ENCODE data around the gene COL6A2. TPM values are rescaled to one million over a fixed set of nuclear protein-coding genes. Genes with fewer than 3 reads are reported as not detected.

COL6A2 gene
- polyA plus RNA-seq, 2 of the 4 experiments (the other 2 are of a cell fraction), result 2.3 to 13.1 TPM

DNA sequence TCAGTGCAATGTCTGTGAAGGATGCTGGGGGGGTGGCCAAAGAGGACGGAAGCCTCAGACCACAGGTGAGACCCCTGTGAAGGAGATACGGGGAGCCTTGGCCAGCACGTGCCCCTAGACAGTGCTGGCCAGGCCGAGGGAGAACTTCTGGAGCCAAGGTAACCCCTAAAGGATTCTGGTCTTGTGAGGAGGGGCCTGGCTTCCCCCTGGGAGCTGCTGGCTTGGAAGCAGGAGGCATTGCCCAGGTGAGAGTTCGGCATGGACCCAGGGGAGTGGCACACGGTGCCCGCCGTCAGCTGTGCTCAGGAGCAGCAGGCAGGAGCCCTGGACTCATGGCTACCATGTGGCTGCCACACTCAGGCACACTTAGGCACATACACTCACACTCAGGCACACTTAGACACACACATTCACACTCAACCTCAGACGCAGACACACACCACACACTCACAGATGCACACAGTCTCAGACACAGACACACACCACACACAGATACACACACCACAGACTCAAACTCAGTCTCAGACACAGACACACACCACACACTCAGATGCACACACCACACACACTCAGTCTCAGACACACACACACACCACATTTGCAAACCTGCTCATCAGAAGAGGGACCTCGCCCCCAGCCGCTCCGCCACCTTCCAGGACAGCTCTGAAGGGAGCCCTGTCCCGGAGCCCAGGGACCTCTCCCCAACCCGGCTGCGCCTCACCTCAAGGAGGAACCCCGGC, 1.1 kb upstream of the COL6A2 start:
- 75% methylated on average over 4 of the region's 16 CpGs for WGBS (ENCODE audit: missing lambda C conversion rate)
- no peak for ATAC-seq
- DNase-seq (ENCODE audit: low read depth in 1 of 2, low spot score in 1 of 2), result no peak
- Histone ChIP-seq H3K9me3 (no peaks in the 10 kb centered on the region), H3K4me3 (no peak overlapping the region), H3K4me2 (no peak overlapping the region; the same call in 2 of the 3 replicates), H3K27ac (peak overlapping the region in 1 of 2 experiments; percentile 90; a peak in 1 of 6 replicates), H3K4me1 (no peaks in the 10 kb centered on the region)
- CTCF ChIA-PET, result interaction anchor here (0.8 to 2.6 kb wide), 6 partner anchors 23 to 126 kb away, joined by 3 to 19 read pairs (median 4); no protein-coding TSS in a partner anchor
- no peak for TF ChIP-seq FOSL2 (IDR thresholded peaks at IDR 0.05)
- no peak for TF ChIP-seq FOSL2 (CRISPR knock-in tag; IDR thresholded peaks at IDR 0.05)
- no peak for TF ChIP-seq RFX5 (IDR thresholded peaks at IDR 0.05)
- TF ChIP-seq, protein P1, sequence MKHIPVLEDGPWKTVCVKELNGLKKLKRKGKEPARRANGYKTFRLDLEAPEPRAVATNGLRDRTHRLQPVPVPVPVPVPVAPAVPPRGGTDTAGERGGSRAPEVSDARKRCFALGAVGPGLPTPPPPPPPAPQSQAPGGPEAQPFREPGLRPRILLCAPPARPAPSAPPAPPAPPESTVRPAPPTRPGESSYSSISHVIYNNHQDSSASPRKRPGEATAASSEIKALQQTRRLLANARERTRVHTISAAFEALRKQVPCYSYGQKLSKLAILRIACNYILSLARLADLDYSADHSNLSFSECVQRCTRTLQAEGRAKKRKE (CRISPR knock-in tag; IDR thresholded peaks at IDR 0.05; ENCODE audit: low read depth), result no peak
- TF ChIP-seq, protein P2, sequence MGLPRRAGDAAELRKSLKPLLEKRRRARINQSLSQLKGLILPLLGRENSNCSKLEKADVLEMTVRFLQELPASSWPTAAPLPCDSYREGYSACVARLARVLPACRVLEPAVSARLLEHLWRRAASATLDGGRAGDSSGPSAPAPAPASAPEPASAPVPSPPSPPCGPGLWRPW (IDR thresholded peaks at IDR 0.05), result no peak
- TF ChIP-seq, protein P3, sequence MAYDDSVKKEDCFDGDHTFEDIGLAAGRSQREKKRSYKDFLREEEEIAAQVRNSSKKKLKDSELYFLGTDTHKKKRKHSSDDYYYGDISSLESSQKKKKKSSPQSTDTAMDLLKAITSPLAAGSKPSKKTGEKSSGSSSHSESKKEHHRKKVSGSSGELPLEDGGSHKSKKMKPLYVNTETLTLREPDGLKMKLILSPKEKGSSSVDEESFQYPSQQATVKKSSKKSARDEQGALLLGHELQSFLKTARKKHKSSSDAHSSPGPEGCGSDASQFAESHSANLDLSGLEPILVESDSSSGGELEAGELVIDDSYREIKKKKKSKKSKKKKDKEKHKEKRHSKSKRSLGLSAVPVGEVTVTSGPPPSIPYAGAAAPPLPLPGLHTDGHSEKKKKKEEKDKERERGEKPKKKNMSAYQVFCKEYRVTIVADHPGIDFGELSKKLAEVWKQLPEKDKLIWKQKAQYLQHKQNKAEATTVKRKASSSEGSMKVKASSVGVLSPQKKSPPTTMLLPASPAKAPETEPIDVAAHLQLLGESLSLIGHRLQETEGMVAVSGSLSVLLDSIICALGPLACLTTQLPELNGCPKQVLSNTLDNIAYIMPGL (CRISPR knock-in tag; IDR thresholded peaks at IDR 0.05; ENCODE audit: borderline replicate concordance), result no peak
- no peak for TF ChIP-seq NFE2L2 (conservative IDR thresholded peaks at IDR 0.05; ENCODE audit: low read length)
- TF ChIP-seq GATA3 (IDR thresholded peaks at IDR 0.05; ENCODE audit: borderline replicate concordance), result no peak
- TF ChIP-seq CHD2 (IDR thresholded peaks at IDR 0.05; ENCODE audit: low read length, partially characterized antibody), result no peak
- TF ChIP-seq MAZ (IDR thresholded peaks at IDR 0.05; ENCODE audit: borderline replicate concordance, low read depth, low read length), result no peak
- no peak for TF ChIP-seq KDM5A (IDR thresholded peaks at IDR 0.05)
- no peak for TF ChIP-seq JUN (IDR thresholded peaks at IDR 0.05)
- no peak for TF ChIP-seq PHF8 (IDR thresholded peaks at IDR 0.05; ENCODE audit: borderline replicate concordance, low read depth)
- TF ChIP-seq FOSB (CRISPR knock-in tag; IDR thresholded peaks at IDR 0.05), result no peak
- no peak for TF ChIP-seq RARB (CRISPR knock-in tag; IDR thresholded peaks at IDR 0.05)
- TF ChIP-seq CHD4 (IDR thresholded peaks at IDR 0.05; ENCODE audit: borderline replicate concordance), result no peak
- TF ChIP-seq KDM1A (IDR thresholded peaks at IDR 0.05; ENCODE audit: low read depth), result no peak
- POLR2A ChIA-PET, result no interaction called here
- FAIRE-seq, result no peak

DNA sequence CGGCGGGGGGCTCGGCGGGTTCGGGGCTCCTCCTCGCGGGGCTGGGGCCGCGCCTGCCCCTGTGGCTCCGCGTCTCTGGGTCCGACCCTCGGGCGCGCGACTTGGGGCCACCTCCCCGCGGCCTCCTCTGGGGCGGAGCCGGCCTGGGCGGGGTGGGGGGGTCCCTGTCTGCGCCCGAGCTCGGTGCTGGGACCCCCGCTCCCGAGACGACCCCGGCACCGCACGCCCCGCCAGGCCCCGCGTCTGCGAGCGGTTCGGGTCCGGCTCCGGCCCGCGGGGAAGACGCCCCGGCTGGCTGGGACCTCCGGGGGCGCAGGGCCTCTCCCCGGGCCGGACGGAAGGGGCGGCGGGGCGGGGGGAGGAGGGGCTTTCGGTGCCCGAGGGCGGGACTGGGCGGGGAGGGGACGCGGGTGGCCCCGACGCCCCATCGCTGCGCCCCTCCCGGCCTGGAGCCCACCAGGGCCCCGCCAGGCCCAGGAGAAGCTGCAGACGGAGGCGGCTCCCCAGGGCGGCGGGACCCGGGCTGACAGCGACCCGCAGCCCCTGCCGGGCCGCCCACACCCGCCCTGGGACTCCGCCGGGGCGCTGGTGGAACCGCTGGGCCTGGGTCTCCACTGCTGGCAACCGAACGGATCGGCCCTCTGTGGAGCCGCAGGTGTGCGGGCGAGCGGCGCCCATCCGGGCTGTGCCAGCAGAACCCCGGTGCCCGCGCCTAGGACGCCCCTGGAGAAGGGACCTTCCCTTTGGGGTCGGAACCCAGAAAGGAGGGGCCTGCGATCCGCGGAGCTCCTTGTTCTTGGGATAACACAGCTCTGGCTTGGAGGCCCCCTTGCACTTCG, 610 bp downstream of the COL6A2 start:
- DNase-seq (ENCODE audit: low read depth in 1 of 2, low spot score in 1 of 2), result no peak
- no peak for TF ChIP-seq GATA3 (IDR thresholded peaks at IDR 0.05; ENCODE audit: borderline replicate concordance)
- TF ChIP-seq, protein P4, sequence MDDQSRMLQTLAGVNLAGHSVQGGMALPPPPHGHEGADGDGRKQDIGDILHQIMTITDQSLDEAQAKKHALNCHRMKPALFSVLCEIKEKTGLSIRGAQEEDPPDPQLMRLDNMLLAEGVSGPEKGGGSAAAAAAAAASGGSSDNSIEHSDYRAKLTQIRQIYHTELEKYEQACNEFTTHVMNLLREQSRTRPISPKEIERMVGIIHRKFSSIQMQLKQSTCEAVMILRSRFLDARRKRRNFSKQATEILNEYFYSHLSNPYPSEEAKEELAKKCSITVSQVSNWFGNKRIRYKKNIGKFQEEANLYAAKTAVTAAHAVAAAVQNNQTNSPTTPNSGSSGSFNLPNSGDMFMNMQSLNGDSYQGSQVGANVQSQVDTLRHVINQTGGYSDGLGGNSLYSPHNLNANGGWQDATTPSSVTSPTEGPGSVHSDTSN (IDR thresholded peaks at IDR 0.05), result no peak
- ATAC-seq, result peak in 1 of 2 experiments; percentile 42; a peak in 3 of 6 replicates
- WGBS (ENCODE audit: missing lambda C conversion rate), result 60% methylated on average over 1 of the region's 94 CpGs
- H3K4me2 ChIP-seq, result peak overlapping the region; percentile 95
- no peak for FAIRE-seq
- peaks cover 7% of the 10 kb centered on the region; the same call in 1 of the 3 replicates for H3K9me3 ChIP-seq
- no peaks in the 10 kb centered on the region for H3K4me1 ChIP-seq
- H3K4me3 ChIP-seq, result peak overlapping the region; percentile 67
- ChIA-PET CTCF (interaction anchor here (1.3 kb wide), 1 partner anchor 55 kb away, joined by 3 read pairs; no protein-coding TSS in a partner anchor), POLR2A (no interaction called here)
- H3K27ac ChIP-seq, result peak overlapping the region; percentile 72 to 90

All from A549 (cell line).